ENCODE data around the gene PCDHA5.
"Not testable (repeated sequence)": the region's sequence is repeated elsewhere in the genome, so short reads cannot be mapped to it uniquely, and the experiment has no call there.

PCDHA5 gene

GRCh38 chr5:140823475-140823874 lies 2.1 kb downstream of the PCDHA5 start:
- DNase-seq (ENCODE audit: low read depth in 2 of 2), result no peak

GRCh38 chr5:140827704-140828361 lies 6.4 kb downstream of the PCDHA5 start, which contains the start of gene PCDHA6:
PCDHA6 (plus strand) TSS chr5:140827960; CDS start chr5:140828092, 132 bp downstream.
- DNase-seq (ENCODE audit: low read depth in 2 of 2), result no peak

- DNase-seq (ENCODE audit: low read depth in 2 of 2), result no peak
These were observed 6.9 kb downstream of the PCDHA5 start for GRCh38 chr5:140828362-140828737.

- not testable (repeated sequence) for DNase-seq (ENCODE audit: low read depth in 2 of 2)
These were observed 8.4 kb downstream of the PCDHA5 start for GRCh38 chr5:140829511-140830501.

- no peak for DNase-seq (ENCODE audit: low read depth in 2 of 2)
These were observed 12.6 kb downstream of the PCDHA5 start, which contains the start of gene PCDHA7 for GRCh38 chr5:140833993-140834392. PCDHA7 (plus strand) TSS chr5:140834269; CDS start chr5:140834384, 115 bp downstream.

- DNase-seq (ENCODE audit: low read depth in 2 of 2), result not testable (repeated sequence)
These were observed 13.1 kb downstream of the PCDHA5 start for GRCh38 chr5:140834439-140835008.

- DNase-seq (ENCODE audit: low read depth in 2 of 2), result no peak
These were observed 14.5 kb downstream of the PCDHA5 start for GRCh38 chr5:140835622-140836510.

GRCh38 chr5:140840978-140841962 lies 19.9 kb downstream of the PCDHA5 start, which contains the start of gene PCDHA8:
PCDHA8 (plus strand) TSS chr5:140841187; CDS start chr5:140841322, 135 bp downstream.
- no peak for DNase-seq (ENCODE audit: low read depth in 2 of 2)

- no peak for DNase-seq (ENCODE audit: low read depth in 2 of 2)
These were observed 21.7 kb downstream of the PCDHA5 start for GRCh38 chr5:140842798-140843733.

GRCh38 chr5:140848139-140849102 lies 27.0 kb downstream of the PCDHA5 start, which contains the start of gene PCDHA9:
PCDHA9 (plus strand) TSS chr5:140848382; CDS start chr5:140848496, 114 bp downstream.
- not testable (repeated sequence) for DNase-seq (ENCODE audit: low read depth in 2 of 2)

GRCh38 chr5:140849831-140850634 lies 28.6 kb downstream of the PCDHA5 start:
- DNase-seq (ENCODE audit: low read depth in 2 of 2), result not testable (repeated sequence)

- no peak for DNase-seq (ENCODE audit: low read depth in 2 of 2)
These were observed 34.6 kb downstream of the PCDHA5 start, which contains the start of gene PCDHA10 for GRCh38 chr5:140855772-140856674. PCDHA10 (plus strand) TSS chr5:140855897; CDS start chr5:140856049, 152 bp downstream.

GRCh38 chr5:140857177-140857986 lies 36.0 kb downstream of the PCDHA5 start:
- no peak for DNase-seq (ENCODE audit: low read depth in 2 of 2)

GRCh38 chr5:140857987-140858240 lies 36.5 kb downstream of the PCDHA5 start:
- DNase-seq (ENCODE audit: low read depth in 2 of 2), result no peak
